Nephron (organoid): Measurements from ENCODE around the gene RPS3.

Source experiments
- H3K27ac Mint-ChIP-seq, 3 experiments: 2 replicates each; pipeline ENCODE4 v1.8.0; 2020; ENCODE audit warnings: mixed read lengths in 3 of 3, mild to moderate bottlenecking in 2 of 3, moderate library complexity in 1 of 3
- H3K27me3 Mint-ChIP-seq: 2 replicates; pipeline ENCODE4 v1.8.0; 2021; ENCODE audit warnings: low read depth, mild to moderate bottlenecking, moderate library complexity, mixed read lengths
- H3K36me3 Mint-ChIP-seq: 2 replicates; pipeline ENCODE4 v1.8.0; 2020; ENCODE audit warnings: low read depth, mixed read lengths
- H3K4me1 Mint-ChIP-seq: 2 replicates; pipeline ENCODE4 v1.8.0; 2020; ENCODE audit warnings: mixed read lengths
- H3K4me3 Mint-ChIP-seq, 3 experiments: 2 replicates each; pipeline ENCODE4 v1.8.0; 2020; ENCODE audit warnings: mild to moderate bottlenecking in 3 of 3, mixed read lengths in 3 of 3, moderate library complexity in 2 of 3
- H3K9me3 Mint-ChIP-seq: 2 replicates; pipeline ENCODE4 v1.8.0; 2020; ENCODE audit warnings: mixed read lengths
- CTCF ChIP-seq, 3 experiments: fragments of 200-600 bp; sonication (generic); IDR thresholded peaks; one replicate each; pipeline ENCODE4 v1.5.0; 2021; ENCODE audit warnings: antibody characterized with exemption in 3 of 3; ENCODE audit not compliant: unreplicated experiment in 3 of 3

Gene RPS3

GRCh38 chr11:75425422-75425821 lies 26.1 kb downstream of the RPS3 start:
- H3K36me3 Mint-ChIP-seq = peaks cover 19% of the 10 kb centered on the region

DNA sequence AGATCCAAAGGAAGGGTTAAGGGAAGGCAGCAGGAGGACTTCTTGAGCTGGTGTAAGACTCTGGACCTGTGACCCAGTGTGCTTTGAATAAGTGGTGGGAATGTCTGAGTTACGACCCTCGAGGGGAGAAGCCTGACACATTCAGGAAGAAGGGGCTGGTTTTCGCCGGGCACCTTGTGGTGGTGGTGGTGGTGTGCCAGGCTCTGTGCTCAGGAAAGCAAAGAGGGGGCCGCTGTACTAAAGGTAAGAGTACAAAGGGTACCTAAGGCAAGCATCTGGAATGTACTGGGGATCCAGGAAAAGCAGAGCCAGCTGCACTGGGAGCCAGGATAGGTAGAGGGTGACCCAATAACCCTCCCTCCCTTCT lies 27.4 kb downstream of the RPS3 start:
- no peak overlapping the region for H3K27ac Mint-ChIP-seq
- no peak for TF ChIP-seq CTCF (IDR thresholded peaks at IDR 0.05; ENCODE audit: unreplicated experiment in 3 of 3)
- peaks cover 48% of the 10 kb centered on the region for H3K27me3 Mint-ChIP-seq
- H3K9me3 Mint-ChIP-seq = peaks cover 11% of the 10 kb centered on the region
- H3K36me3 Mint-ChIP-seq = peaks cover 20% of the 10 kb centered on the region
- peaks cover 13% of the 10 kb centered on the region for H3K4me1 Mint-ChIP-seq
- no peak overlapping the region for H3K4me3 Mint-ChIP-seq

More at GRCh38 chr11:75425422-75425821, 26.1 kb downstream of the RPS3 start:
- TF ChIP-seq CTCF (IDR thresholded peaks at IDR 0.05; ENCODE audit: unreplicated experiment in 3 of 3) = no peak
- Mint-ChIP-seq H3K27me3 (peaks cover 35% of the 10 kb centered on the region), H3K4me1 (peaks cover 8% of the 10 kb centered on the region), H3K4me3 (no peak overlapping the region), H3K27ac (no peak overlapping the region), H3K9me3 (peaks cover 8% of the 10 kb centered on the region)

GRCh38 chr11:75427181-75427580 lies 27.9 kb downstream of the RPS3 start:
- peaks cover 15% of the 10 kb centered on the region for H3K36me3 Mint-ChIP-seq
- H3K27ac Mint-ChIP-seq = no peak overlapping the region
- H3K9me3 Mint-ChIP-seq = peaks cover 11% of the 10 kb centered on the region
- no peak overlapping the region for H3K4me3 Mint-ChIP-seq
- no peak for TF ChIP-seq CTCF (IDR thresholded peaks at IDR 0.05; ENCODE audit: unreplicated experiment in 3 of 3)
- peaks cover 13% of the 10 kb centered on the region for H3K4me1 Mint-ChIP-seq
- H3K27me3 Mint-ChIP-seq = peaks cover 52% of the 10 kb centered on the region

DNA sequence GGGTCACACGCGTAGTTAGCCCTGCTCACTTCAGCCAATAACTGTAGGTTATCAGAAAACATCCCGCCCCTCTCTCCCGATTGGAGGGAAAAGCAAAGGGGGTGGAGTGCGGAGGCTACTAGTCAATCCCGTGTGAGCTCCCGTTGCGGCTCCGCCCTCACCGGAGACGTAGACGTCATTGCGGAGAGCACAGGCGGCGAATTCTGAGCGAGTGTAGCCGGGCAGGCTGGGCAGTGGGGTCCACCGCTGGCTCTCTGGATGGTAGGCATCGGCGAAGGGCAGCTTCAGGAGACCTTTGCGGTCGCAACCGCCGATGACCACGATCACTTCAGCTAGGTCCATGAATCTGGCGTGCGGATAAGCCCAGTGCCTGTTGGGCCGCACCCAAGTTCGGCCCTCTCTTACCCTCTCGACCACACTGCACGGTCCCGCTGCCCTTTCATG lies 29.0 kb downstream of the RPS3 start:
- H3K4me1 Mint-ChIP-seq = peaks cover 13% of the 10 kb centered on the region
- peaks cover 13% of the 10 kb centered on the region for H3K36me3 Mint-ChIP-seq
- H3K27ac Mint-ChIP-seq = no peak overlapping the region
- peaks cover 11% of the 10 kb centered on the region for H3K9me3 Mint-ChIP-seq
- TF ChIP-seq CTCF (IDR thresholded peaks at IDR 0.05; ENCODE audit: unreplicated experiment in 3 of 3) = no peak
- peaks cover 64% of the 10 kb centered on the region for H3K27me3 Mint-ChIP-seq
- H3K4me3 Mint-ChIP-seq = peak overlapping the region in 2 of 3 experiments; percentile 9 to 40

- peaks cover 11% of the 10 kb centered on the region for H3K9me3 Mint-ChIP-seq
- no peak for TF ChIP-seq CTCF (IDR thresholded peaks at IDR 0.05; ENCODE audit: unreplicated experiment in 3 of 3)
- H3K27me3 Mint-ChIP-seq = peaks cover 72% of the 10 kb centered on the region
- H3K36me3 Mint-ChIP-seq = peaks cover 13% of the 10 kb centered on the region
- H3K27ac Mint-ChIP-seq = no peak overlapping the region
- H3K4me1 Mint-ChIP-seq = peaks cover 13% of the 10 kb centered on the region
- peak overlapping the region; percentile 78 to 85 (median 81) for H3K4me3 Mint-ChIP-seq
These were observed 29.8 kb downstream of the RPS3 start for GRCh38 chr11:75428989-75429640.

DNA sequence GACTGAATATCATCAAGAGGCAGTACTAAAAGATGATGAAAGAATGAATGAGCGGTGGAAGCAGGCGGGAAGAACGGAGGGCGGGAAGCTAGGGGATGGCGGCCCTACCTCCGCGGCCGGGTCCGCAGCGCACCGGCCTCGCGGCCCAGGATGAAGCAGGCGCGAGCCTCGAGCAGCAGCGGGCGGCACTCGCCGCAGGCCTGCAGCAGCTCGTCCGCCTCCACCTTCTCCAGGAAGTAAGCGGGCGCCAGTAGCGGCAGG lies 30.3 kb downstream of the RPS3 start:
- Mint-ChIP-seq H3K4me3 (peak overlapping the region; percentile 78 to 85 (median 81)), H3K9me3 (peaks cover 11% of the 10 kb centered on the region), H3K27me3 (peaks cover 76% of the 10 kb centered on the region), H3K36me3 (peaks cover 13% of the 10 kb centered on the region), H3K27ac (no peak overlapping the region), H3K4me1 (peaks cover 13% of the 10 kb centered on the region)
- no peak for TF ChIP-seq CTCF (IDR thresholded peaks at IDR 0.05; ENCODE audit: unreplicated experiment in 3 of 3)
